Testis (tissue), 2 donors: ENCODE results near the gene LRRC8C.
A peak's percentile ranks its signal among the peaks of the same experiment; 100 is the strongest.

ENCODE experiments used
- CTCF ChIP-seq, 3 experiments: fragments of 450-650 bp in 2 of 3; fragments of 200-600 bp in 1 of 3; sonication (generic) in 1 of 3; IDR thresholded peaks; one replicate each; pipeline ENCODE4 v1.5.1; 2016 to 2019; ENCODE audit warnings: antibody characterized with exemption in 3 of 3, mild to moderate bottlenecking in 2 of 3, moderate library complexity in 1 of 3
- POLR2A ChIP-seq: fragments of 450-650 bp; IDR thresholded peaks from one replicate; pipeline ENCODE4 v1.6.1; 2017; ENCODE audit warnings: antibody characterized with exemption, mild to moderate bottlenecking, moderate library complexity

DNA sequence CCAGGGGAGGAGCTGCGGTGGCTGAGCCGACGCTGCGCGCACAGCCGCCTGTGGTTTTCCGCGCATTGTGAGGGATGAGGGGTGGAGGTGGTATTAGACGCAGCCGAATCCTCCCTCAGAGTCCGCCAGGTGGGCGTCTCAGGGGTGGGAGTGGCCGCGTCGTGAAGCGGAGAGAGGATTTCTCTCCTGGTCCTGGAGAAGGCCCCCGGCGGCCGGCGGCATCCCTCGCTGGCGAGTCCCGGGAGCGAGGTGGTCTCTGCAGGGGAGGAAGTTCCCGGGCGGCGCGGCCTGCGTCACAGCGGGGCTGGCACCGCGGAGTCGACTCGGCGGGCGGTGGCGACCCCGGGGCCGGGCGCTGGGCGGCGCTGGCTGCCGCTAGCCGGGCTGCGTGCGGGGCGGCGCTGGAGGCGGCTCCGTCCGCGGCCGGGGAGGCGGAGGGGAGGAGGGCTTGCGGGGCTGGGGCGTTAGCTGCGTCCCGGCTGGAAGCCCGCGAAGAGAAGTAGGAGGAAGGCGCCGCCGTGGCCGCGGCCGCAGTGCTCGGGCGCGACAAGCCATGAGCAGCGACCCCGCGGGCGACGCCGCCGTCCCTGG is at the start of gene LRRC8C:
- TF ChIP-seq POLR2A (no peak), CTCF (IDR thresholded peaks at IDR 0.05) (peak; percentile 28 to 63 (median 33))
